GM21360 (cell line): ENCODE data around the gene FBXO38.

ENCODE experiments used
- ATAC-seq: cut with Tn5 transposase; IDR thresholded peaks from one replicate; pipeline ENCODE4 v1.9.1; 2021; ENCODE audit warnings: mild to moderate bottlenecking, moderate library complexity; ENCODE audit not compliant: unreplicated experiment

Gene FBXO38

GRCh38 chr5:148385094-148385493, 1.3 kb downstream of the FBXO38 start:
- no peak for ATAC-seq

GRCh38 chr5:148386041-148386440, 2.3 kb downstream of the FBXO38 start:
- no peak for ATAC-seq

DNA sequence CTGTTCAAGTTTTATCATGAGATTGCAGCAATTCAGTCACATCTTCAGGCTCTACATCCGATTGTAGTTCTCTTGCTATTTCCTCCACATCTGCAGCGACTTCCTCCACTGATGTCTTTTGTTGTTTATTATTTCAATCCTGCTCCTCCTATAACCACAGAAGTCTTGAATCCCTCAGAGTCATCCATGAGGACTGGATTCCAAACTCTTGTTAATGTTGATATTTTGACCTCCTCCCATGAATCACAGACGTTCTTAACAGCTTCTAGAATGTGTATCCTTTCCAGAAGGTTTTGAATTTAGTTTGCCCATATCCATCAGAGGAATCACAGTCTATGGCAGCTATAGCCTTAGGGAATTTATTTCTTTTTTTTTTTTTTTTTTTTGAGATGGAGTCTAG, 3.6 kb downstream of the FBXO38 start:
- ATAC-seq: no peak

DNA sequence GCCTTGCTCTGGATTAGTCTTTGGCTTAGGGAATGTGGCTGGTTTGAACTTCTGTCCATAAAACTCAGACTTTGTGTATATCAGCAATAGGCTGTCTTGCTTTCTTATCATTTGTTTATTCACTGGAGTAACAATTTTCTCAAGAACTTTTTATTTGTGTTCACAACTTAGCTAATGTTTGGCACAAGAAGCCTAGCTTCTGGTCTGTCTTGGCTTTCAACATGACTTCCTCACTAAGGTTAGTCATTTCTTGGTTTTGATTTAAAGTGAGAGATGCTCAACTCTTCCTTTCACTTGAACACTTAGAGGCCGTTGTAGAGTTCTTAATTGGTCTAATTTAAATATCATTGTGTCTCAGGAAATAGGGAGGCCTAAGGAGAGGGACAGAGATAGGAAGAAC, 4.9 kb downstream of the FBXO38 start:
- no peak for ATAC-seq

GRCh38 chr5:148390914-148391313, 7.2 kb downstream of the FBXO38 start:
- ATAC-seq: no peak

DNA sequence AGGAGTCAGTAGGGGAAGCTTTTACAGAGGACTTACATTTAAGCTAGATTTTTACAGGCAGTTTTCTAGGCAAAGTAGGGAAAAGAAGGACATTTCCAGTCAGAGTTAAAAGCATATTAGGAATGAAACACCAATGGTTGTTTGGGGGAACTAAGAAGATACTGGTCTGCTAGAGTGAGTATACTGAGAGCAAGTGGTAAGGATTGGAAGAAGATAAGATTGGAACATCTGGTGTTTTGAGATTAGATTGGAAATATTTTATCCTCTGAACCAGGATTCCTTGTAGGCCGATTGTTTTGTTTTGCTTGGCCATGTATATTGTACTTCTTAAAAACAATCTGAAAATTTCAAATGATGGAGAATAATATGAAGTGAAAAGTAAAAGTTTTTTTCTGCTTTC, 7.7 kb downstream of the FBXO38 start:
- ATAC-seq: no peak

- no peak for ATAC-seq
Observed at GRCh38 chr5:148393390-148393741, 9.6 kb downstream of the FBXO38 start.

DNA sequence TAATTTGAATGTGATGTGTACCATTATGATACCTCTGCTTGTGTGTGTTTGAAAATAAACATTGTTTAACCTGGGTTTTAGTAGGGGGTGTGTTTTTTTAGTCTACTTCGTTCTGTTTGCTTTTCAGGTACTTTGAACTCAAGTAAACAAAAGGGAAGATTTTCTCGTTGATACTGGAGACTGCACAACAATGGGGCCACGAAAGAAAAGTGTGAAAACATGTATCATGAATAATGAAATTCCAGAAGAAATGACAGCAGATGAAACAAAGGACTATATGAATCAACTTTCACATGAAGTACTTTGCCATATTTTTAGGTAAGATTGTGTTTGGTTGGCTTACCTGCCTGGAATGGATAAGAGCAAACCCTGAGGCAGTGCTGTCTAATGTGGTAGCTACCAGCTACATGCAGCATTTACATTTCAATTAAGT, 10.8 kb downstream of the FBXO38 start:
- no peak for ATAC-seq

DNA sequence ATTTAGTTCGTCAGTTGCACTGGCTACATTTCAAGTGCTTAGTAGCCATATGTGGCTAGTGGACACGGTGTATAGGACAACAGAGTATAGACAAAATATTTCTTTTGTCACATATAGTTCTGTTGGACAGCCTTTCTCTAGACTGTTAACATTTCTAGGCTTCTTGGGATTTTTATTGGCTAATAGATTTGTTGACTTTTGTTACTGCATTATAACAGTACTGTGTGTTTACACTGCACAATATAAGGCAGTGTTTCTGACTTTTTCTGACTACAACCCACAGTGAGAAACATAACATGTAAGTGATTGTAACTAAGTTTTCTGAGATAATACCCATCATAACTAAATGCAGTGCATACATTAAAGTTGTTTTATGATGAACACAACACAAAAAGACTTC, 11.3 kb downstream of the FBXO38 start:
- ATAC-seq: no peak

- no peak for ATAC-seq
Observed at GRCh38 chr5:148397968-148398595, 14.3 kb downstream of the FBXO38 start.

GRCh38 chr5:148398698-148399121, 15.0 kb downstream of the FBXO38 start:
- no peak for ATAC-seq

- ATAC-seq: no peak
Observed at GRCh38 chr5:148401604-148402003, 17.8 kb downstream of the FBXO38 start.

GRCh38 chr5:148403344-148403743, 19.6 kb downstream of the FBXO38 start:
- peak; percentile 95 for ATAC-seq

DNA sequence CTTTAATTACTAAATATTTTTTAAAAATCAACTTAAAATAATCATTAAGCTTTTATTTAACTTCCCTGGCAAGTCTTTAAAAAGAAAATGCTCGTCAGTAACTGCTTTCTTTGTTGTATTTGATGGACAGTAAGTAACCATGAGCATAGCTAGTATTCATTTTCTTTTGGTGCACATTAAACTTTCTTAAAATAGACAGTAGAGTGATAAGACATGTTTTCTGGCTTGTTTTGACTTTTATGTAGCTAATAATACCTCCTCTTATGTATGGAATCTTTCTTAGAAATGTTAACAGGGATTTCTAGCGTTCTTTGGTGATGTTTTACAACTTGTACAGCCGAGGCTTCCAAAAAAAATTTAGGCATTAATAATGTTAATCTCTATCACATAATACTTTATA, 22.6 kb downstream of the FBXO38 start:
- ATAC-seq: no peak

- ATAC-seq: no peak
Observed at GRCh38 chr5:148408092-148408491, 24.3 kb downstream of the FBXO38 start.

GRCh38 chr5:148412124-148412523, 28.4 kb downstream of the FBXO38 start:
- ATAC-seq: no peak

- no peak for ATAC-seq
Observed at GRCh38 chr5:148414833-148415232, 31.1 kb downstream of the FBXO38 start.

DNA sequence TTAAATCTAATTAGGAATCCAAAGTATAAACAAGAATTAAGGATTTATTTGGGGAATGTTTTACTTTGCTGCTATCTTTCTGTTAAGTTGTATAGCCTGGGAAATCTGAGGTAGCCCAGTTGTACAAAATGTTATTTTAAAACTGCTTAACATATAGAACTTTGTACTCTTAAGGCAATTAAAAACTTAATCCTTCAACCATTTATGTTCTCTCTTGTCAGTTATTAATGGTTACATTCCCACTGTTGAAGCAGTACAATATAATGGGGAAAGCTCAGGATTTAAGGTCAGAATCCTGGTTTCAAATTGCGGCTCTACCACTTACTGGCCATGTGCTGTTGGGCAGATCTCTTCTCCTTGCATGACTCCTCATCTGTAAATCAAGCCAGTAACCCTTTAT, 32.7 kb downstream of the FBXO38 start:
- ATAC-seq: no peak

DNA sequence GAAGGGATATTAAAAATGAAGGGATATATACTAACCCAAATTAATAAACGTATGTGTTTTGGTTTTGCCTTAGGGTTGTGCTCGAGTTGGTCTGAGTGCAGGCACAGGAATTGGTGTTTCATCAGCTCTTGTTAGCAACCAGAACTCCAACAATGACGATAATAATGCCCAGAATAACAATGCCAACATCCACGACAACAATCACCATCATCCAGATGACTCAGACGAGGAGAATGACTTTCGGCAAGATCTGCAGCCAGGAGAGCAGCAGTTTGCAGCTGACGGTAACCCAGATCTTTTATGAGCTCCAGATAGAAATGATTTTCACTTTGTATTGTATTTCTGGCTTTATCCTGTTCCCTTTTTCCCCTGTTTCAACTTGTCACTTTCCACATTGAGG, 33.2 kb downstream of the FBXO38 start:
- ATAC-seq: no peak

DNA sequence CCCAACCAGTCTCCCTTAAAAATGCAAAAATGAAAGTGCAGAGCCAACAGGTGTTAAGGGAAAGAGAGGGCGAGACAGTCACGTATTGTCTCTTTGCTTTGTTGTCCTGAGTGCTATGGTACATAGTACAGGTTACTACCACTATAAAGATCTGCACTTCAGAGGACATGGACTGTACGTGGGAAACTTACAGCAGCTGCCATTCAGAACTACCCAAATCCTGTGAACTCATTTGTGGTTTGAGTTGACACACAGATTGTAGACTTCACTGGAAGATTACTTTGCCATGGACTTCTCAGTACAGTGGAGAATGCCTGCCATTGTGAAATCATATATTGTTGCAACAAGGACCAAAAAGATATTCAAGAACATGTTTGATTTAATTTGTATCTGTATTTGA, 34.8 kb downstream of the FBXO38 start:
- no peak for ATAC-seq

- no peak for ATAC-seq
Observed at GRCh38 chr5:148421661-148422060, 37.9 kb downstream of the FBXO38 start.

DNA sequence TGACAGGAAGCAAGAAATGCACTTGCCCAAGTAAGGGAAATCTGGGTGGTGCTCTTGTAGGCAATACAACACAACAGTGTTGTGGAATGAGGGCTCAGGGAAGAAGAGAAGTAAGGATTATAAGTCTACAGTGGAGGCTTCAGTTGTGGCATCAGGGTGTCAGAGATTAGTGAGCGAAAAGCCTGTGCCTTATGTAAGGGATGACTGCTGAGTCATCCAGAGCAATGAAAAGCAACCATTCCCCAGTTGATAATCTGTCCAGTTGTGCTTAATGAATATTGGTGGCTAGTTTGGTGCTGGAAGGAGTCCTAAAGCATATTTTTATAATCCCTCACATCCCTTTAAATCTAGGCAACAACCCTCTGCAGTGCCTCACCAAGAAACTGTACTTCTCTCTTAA, 42.0 kb downstream of the FBXO38 start:
- ATAC-seq: no peak

DNA sequence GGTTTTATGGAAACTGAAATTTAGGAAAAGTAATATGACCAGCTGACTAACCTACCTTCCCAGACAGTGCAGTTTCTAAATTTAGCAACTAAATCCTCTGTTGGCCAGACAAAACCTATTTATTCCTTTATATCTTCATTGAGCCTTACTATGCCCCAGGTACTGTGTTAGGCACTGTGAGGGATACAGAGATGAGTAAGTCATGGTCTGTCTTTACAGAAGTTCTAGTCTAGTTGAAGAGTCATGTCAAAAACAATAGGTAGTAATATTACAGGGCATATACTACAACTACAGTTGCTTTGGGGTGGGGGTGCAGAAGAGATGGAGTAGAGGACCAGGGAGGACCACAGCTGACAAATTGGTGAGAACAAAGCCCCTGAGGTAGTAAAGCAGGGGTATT, 42.8 kb downstream of the FBXO38 start:
- no peak for ATAC-seq
